ENCODE results near the gene EDIL3.

DNA sequence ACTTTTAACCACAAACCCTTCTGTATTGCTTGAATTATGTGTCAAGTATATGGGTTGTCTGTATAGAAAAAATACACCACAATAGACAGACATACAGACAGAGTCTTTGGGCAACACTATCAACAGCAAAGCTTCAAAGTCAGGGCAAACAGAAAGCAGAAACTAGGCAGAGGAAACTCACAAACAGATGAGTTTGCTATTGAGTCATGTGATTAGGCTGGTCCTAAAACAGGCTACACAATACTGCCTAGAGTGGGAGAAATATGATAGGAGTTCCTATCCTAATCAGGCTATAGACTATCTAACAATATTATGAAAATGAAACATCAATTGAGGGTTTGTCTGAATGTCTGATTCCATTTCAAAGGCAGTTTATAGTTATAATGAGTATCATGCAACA lies 156.4 kb downstream of the EDIL3 start:
- TF ChIP-seq EZH2 (IDR thresholded peaks at IDR 0.05; ENCODE audit: borderline replicate concordance, low read length) (no peak), CTCF (IDR thresholded peaks at IDR 0.05; ENCODE audit: low read length) (no peak)

Measured in OCI-LY1 (cell line).